Upper lobe of left lung (tissue), 6 donors: ENCODE results near the gene CD109. TPM values are rescaled to one million over a fixed set of nuclear protein-coding genes. Genes with fewer than 3 reads are reported as not detected.

Experiments used
- ATAC-seq, 2 donors: fragments of 200-7000 bp; cut with Tn5 transposase; one replicate each; pipeline ENCODE4 v1.9.1; 2022; ENCODE audit warnings: mild to moderate bottlenecking in 2 of 2, moderate library complexity in 2 of 2; ENCODE audit not compliant: low FRiP score in 2 of 2
- DNase-seq, 2 donors: peaks; one replicate each; pipeline ENCODE4 v3.0.0-alpha.2; 2019 to 2020
- H3K27ac ChIP-seq, 4 donors: fragments of 200-600 bp; sonication (generic); one replicate each; pipeline ENCODE4 v1.5.1; 2016 to 2019
- H3K27me3 ChIP-seq, 4 donors: fragments of 200-600 bp; sonication (generic); one replicate each; pipeline ENCODE4 v1.5.1; 2017 to 2019
- H3K36me3 ChIP-seq, 4 donors: fragments of 200-600 bp; sonication (generic); one replicate each; pipeline ENCODE4 v1.5.1; 2016 to 2019
- H3K4me1 ChIP-seq, 4 donors: fragments of 200-600 bp; sonication (generic); one replicate each; pipeline ENCODE4 v1.5.1; 2018 to 2019
- H3K4me3 ChIP-seq, 4 donors: fragments of 200-600 bp; sonication (generic); one replicate each; pipeline ENCODE4 v1.5.1; 2017 to 2019; ENCODE audit warnings: mild to moderate bottlenecking in 2 of 4, moderate library complexity in 1 of 4
- H3K9me3 ChIP-seq, 4 donors: fragments of 200-600 bp; sonication (generic); one replicate each; pipeline ENCODE4 v1.5.1; 2018 to 2019
- EP300 ChIP-seq, 4 donors: sonication (generic); formaldehyde crosslinking; IDR thresholded peaks; one replicate each; pipeline ENCODE4 v1.5.1; 2017; ENCODE audit warnings: antibody characterized with exemption in 4 of 4, control low read depth in 2 of 4
- POLR2A ChIP-seq, 4 donors: fragments of 450-650 bp; IDR thresholded peaks; one replicate each; pipeline ENCODE4 v1.5.1; 2016 to 2017; ENCODE audit warnings: antibody characterized with exemption in 4 of 4, mild to moderate bottlenecking in 2 of 4
- POLR2AphosphoS5 ChIP-seq, 2 donors: sonication (generic); formaldehyde crosslinking; IDR thresholded peaks; one replicate each; pipeline ENCODE4 v1.5.1; 2017; ENCODE audit warnings: antibody characterized with exemption in 2 of 2
- WGBS, 2 donors: methylation state at CpG; one replicate each; pipeline ENCODE4 v1.1.5; 2017 to 2018; 5-methylcytosine and 5-hydroxymethylcytosine counted together
- total RNA-seq, 6 donors: library from RNA; depleted of rRNA in 4 of 6; stranded (reverse); fragments of >200 nt in 4 of 6; gene quantifications; one replicate each; pipeline versions ENCODE4 v1.1.0 to v1.2.1, GENCODE V29; 2016 to 2021
- TF ChIP-seq, protein P1 (sequence below), 6 experiments: fragments of 450-650 bp in 4 of 6; fragments of 200-600 bp in 2 of 6; sonication (generic) in 2 of 6; IDR thresholded peaks; one replicate each; pipeline ENCODE4 v1.5.1; 2016 to 2019; ENCODE audit warnings: antibody characterized with exemption in 6 of 6
- donor health status: DM: no; HTN: no; CAD: no; lungs with moderate emphysema.
- donor health status: DM: no; HTN: yes; CAD: no; lungs with severe emphysema.

Gene CD109
- total RNA-seq, 6 donors from 2014 or later, result 4.2 to 25.5 (median 21.3) TPM

DNA sequence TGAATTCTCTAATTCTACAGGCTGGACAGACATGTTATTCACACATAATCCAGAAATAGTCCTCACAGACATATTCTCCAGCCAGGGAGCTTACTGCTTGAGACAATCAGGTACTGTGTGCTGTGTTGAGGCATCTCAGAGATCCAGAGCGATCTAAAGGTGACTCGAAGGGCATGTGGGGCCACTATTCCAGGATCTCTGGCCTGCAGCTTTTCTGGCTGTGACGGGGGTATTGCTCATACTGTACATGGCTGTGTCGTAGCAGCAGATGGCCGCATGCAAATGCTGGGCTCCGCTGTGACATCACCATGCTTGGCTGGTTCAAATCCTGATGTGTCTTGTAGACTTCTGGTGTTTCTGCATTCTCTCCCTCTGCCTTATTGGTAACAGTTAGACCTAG lies 37.8 kb downstream of the CD109 start:
- no peaks in the 10 kb centered on the region for H3K9me3 ChIP-seq
- no peak for DNase-seq
- H3K27me3 ChIP-seq, result no peaks in the 10 kb centered on the region
- TF ChIP-seq EP300 (IDR thresholded peaks at IDR 0.05), result no peak
- no peak for ATAC-seq
- 80 to 95% methylated on average over 1 to 6 of the region's 6 CpGs for WGBS, 2 donors
- no peak overlapping the region for H3K27ac ChIP-seq
- peaks cover 0 to 5% (median 0%) of the 10 kb centered on the region in 4 donors for H3K36me3 ChIP-seq
- peaks cover 0 to 11% (median 4%) of the 10 kb centered on the region in 4 donors for H3K4me1 ChIP-seq
- no peak overlapping the region for H3K4me3 ChIP-seq

DNA sequence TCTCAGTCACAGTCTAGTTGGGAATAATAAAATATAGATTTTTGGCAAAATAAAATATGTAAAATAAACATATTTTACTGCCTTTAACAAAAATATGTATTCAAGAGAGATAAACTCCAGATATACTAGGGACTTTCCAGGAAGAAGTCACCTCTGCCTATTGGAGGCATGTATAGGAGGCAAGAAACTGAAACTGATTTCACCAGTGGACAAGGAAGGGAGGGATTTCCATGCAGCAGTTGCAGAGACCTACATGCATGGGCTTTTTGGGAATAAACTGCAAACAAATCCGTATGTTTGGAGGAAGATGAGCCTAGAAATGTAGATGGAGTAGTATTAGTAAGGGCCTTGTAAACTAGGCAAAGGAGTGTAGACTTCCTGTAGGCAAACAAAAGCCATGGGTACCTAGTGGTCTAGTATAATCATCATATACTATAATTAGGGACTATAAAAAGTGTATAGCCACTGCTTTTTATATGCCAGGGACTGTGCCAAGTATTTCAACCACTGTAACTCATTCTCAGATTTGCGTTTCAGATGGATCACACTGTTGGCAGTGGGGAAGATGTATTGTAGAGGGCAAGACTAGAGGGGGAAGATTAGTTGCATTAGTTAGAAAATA lies 38.9 kb downstream of the CD109 start:
- no peak overlapping the region for H3K4me3 ChIP-seq
- DNase-seq (no peak), ATAC-seq (no peak)
- H3K36me3 ChIP-seq, result peaks cover 0 to 5% (median 0%) of the 10 kb centered on the region in 4 donors
- 75 to 90% methylated on average over 2 of the region's 2 CpGs for WGBS, 2 donors
- no peaks in the 10 kb centered on the region for H3K27me3 ChIP-seq
- H3K27ac ChIP-seq, result no peak overlapping the region
- peaks cover 0 to 15% (median 6%) of the 10 kb centered on the region in 4 donors for H3K4me1 ChIP-seq
- TF ChIP-seq, protein P1, sequence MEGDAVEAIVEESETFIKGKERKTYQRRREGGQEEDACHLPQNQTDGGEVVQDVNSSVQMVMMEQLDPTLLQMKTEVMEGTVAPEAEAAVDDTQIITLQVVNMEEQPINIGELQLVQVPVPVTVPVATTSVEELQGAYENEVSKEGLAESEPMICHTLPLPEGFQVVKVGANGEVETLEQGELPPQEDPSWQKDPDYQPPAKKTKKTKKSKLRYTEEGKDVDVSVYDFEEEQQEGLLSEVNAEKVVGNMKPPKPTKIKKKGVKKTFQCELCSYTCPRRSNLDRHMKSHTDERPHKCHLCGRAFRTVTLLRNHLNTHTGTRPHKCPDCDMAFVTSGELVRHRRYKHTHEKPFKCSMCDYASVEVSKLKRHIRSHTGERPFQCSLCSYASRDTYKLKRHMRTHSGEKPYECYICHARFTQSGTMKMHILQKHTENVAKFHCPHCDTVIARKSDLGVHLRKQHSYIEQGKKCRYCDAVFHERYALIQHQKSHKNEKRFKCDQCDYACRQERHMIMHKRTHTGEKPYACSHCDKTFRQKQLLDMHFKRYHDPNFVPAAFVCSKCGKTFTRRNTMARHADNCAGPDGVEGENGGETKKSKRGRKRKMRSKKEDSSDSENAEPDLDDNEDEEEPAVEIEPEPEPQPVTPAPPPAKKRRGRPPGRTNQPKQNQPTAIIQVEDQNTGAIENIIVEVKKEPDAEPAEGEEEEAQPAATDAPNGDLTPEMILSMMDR (IDR thresholded peaks at IDR 0.05), result no peak
- TF ChIP-seq POLR2A (IDR thresholded peaks at IDR 0.05) (no peak), POLR2AphosphoS5 (IDR thresholded peaks at IDR 0.05) (no peak), EP300 (IDR thresholded peaks at IDR 0.05) (no peak)
- H3K9me3 ChIP-seq, result no peaks in the 10 kb centered on the region

GRCh38 chr6:73738367-73739028 lies 42.5 kb downstream of the CD109 start:
- H3K27ac ChIP-seq, result no peak overlapping the region
- H3K4me3 ChIP-seq, result no peak overlapping the region
- H3K27me3 ChIP-seq, result no peaks in the 10 kb centered on the region
- peaks cover 0 to 10% (median 6%) of the 10 kb centered on the region in 4 donors for H3K4me1 ChIP-seq
- H3K36me3 ChIP-seq, result no peaks in the 10 kb centered on the region
- ATAC-seq, result no peak
- WGBS, 2 donors, result 59 to 70% methylated on average over 5 of the region's 5 CpGs
- no peaks in the 10 kb centered on the region for H3K9me3 ChIP-seq
- DNase-seq, result no peak
- no peak for TF ChIP-seq POLR2AphosphoS5 (IDR thresholded peaks at IDR 0.05)
- TF ChIP-seq POLR2A (IDR thresholded peaks at IDR 0.05), result no peak
- TF ChIP-seq EP300 (IDR thresholded peaks at IDR 0.05), result no peak
- TF ChIP-seq, protein P1 (IDR thresholded peaks at IDR 0.05), result no peak

GRCh38 chr6:73739096-73739495 lies 43.1 kb downstream of the CD109 start:
- H3K4me1 ChIP-seq, result peaks cover 0 to 10% (median 6%) of the 10 kb centered on the region in 4 donors
- TF ChIP-seq, protein P1 (IDR thresholded peaks at IDR 0.05), result peak; percentile 41 to 68 (median 64)
- TF ChIP-seq EP300 (IDR thresholded peaks at IDR 0.05), result no peak
- no peak for TF ChIP-seq POLR2A (IDR thresholded peaks at IDR 0.05)
- TF ChIP-seq POLR2AphosphoS5 (IDR thresholded peaks at IDR 0.05), result no peak
- H3K36me3 ChIP-seq, result no peaks in the 10 kb centered on the region
- H3K27me3 ChIP-seq, result no peaks in the 10 kb centered on the region
- WGBS, 2 donors, result 53 to 58% methylated on average over 2 of the region's 2 CpGs
- H3K27ac ChIP-seq, result no peak overlapping the region
- DNase-seq (no peak), ATAC-seq (peak in 1 of 2 donors; percentile 77)
- no peak overlapping the region for H3K4me3 ChIP-seq
- H3K9me3 ChIP-seq, result no peaks in the 10 kb centered on the region

DNA sequence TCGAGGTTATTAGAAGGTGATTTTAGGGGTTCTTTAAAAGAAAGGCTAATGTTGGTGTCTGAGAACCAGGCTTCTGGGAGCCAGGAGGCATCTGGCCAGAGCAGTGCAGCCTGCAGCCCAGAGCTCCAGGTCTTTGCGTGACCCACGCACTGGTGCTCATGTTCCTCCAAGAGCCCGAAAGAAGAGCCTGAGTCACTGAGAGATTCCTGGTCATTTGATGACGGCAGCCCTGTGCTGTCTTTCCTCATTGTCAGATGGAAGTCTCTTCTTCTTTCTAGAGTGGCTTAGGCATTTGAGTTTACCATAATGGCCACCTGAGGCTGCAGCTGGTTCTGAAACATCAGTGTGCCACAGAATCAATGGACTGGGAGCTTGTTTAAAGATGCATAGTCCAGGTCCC lies 46.4 kb downstream of the CD109 start:
- ATAC-seq (no peak), DNase-seq (no peak)
- Histone ChIP-seq H3K9me3 (no peaks in the 10 kb centered on the region), H3K27ac (no peak overlapping the region), H3K4me3 (no peak overlapping the region), H3K36me3 (no peaks in the 10 kb centered on the region), H3K27me3 (no peaks in the 10 kb centered on the region), H3K4me1 (peaks cover 8 to 10% (median 9%) of the 10 kb centered on the region in 4 donors)
- 88 to 96% methylated on average over 5 of the region's 5 CpGs for WGBS, 2 donors
- TF ChIP-seq, protein P1 (IDR thresholded peaks at IDR 0.05), result no peak
- TF ChIP-seq EP300 (IDR thresholded peaks at IDR 0.05), result no peak
- no peak for TF ChIP-seq POLR2A (IDR thresholded peaks at IDR 0.05)
- TF ChIP-seq POLR2AphosphoS5 (IDR thresholded peaks at IDR 0.05), result no peak
